GM18507 (cell line): ENCODE data around the gene PRR15.

Experiments
- DNase-seq: peaks from one replicate; pipeline ENCODE4 v3.0.0; 2011; ENCODE audit warnings: low read depth; ENCODE audit not compliant: insufficient read length; ENCODE audit errors: extremely low spot score
- FAIRE-seq: peaks from 2 replicates; lab custom pipeline; 2011; peaks lifted over from hg19 to GRCh38; lab: Jason Lieb, UNC

PRR15 gene

DNA sequence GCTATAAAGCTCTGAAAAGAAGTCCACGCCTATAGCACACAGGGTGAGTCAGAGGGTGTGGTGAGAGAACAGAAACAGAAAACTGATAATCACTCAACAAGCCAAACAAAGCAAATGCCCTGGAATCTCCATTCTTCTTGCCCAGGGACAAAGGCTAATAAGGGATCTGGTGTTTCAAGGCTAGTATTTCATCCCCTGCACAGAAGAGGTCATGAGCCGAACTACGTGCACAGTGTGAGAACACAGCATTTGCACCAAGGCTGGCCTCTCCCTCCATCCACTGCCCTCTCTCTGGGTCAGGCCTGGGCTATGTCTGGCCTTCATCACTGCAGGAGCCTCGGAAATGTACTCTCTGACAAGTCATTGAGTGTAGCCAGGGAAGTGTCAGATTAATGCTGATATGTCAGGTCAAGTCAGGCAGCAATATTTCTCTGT lies 42.7 kb downstream of the PRR15 start:
- FAIRE-seq (no peak), DNase-seq (no peak)

- DNase-seq: no peak
- no peak for FAIRE-seq
Observed at GRCh38 chr7:29606830-29607229, 43.2 kb downstream of the PRR15 start.

DNA sequence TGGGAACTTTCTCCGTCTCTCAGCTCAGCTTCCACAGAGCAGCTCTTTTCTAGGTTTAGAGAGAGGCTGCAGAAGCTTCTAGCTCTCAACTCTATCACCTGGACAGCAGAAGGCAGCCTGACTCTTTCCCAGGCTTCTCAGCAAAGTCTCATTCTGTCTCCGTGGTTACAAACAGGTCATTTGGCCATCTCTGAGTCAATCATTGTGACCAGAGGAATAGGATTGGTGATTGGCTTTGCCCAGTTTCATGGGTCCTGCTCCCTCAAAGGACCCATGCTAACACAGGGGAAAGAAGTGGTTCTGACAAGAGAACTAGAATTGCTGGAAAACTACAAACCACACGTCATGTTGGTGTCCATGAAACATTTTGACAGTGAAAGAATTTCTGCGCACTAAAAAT lies 43.6 kb downstream of the PRR15 start:
- FAIRE-seq: no peak
- no peak for DNase-seq

- no peak for FAIRE-seq
- DNase-seq: no peak
Observed at GRCh38 chr7:29607889-29608288, 44.3 kb downstream of the PRR15 start.

DNA sequence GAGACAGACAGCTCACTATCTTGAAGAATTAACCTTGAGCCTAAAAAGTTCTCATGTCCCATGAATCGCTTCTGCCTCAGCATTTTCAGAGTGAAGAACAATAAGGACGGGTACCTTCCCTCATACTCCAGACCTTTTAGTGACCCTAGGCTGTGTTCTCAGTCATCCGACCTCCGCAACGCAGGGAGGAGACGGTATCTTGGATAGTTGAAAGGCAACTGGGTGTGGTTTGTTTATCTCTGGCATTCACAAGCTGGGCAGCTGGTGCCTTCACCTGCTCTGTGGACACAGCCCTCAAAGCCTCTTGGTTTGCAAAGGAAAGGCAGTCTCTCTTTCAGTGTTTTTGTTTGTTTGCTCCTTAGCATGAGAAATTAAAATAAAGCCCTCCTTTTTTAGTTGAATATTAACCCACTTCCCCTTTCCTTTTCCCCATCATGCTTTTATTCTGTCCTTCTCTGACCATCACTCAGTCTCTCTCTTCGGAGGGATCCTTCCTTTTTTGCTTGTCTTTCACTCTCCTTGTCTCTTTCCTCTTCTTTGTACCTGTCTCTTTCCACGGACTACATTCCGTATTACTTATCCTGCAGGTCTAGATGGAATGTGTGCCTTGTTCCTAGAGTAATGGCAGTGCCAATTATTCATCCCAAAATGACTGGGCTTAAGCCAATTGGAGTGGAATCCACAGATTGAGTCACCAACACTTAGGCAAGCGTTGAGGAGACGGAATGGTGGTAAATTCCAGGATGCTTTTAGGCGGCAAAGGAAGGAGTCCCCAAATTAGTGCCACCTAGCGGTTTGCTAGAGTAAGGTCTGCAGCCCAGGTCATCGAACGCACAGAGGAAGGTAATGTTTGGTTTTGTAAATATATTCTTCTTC lies 45.8 kb downstream of the PRR15 start:
- no peak for DNase-seq
- no peak for FAIRE-seq

GRCh38 chr7:29610086-29610485 lies 46.5 kb downstream of the PRR15 start:
- DNase-seq (no peak), FAIRE-seq (no peak)

- no peak for DNase-seq
- no peak for FAIRE-seq
Observed at GRCh38 chr7:29611941-29612544, 48.4 kb downstream of the PRR15 start.

- no peak for DNase-seq
- FAIRE-seq: no peak
Observed at GRCh38 chr7:29612596-29612995, 49.0 kb downstream of the PRR15 start.

DNA sequence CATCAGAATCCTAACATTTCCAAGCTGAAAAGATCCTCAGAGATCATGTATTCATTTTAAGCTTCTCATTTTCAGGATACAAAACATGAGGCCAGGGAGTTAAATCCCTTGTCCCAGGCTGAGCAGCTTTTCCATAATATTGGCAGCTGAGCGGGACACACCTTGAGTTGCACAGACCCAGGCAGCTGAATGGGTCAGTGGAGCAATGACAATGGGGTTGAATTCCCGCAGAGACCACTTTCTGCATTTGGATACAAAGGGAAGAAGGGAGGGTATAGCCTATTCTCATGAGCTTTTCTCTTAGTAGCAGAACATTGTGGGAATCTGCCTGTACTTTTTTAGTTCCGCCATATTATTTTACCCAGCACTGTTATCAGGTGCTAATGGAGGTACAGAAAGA lies 49.5 kb downstream of the PRR15 start:
- no peak for DNase-seq
- no peak for FAIRE-seq

GRCh38 chr7:29614229-29614628 lies 50.6 kb downstream of the PRR15 start:
- no peak for DNase-seq
- no peak for FAIRE-seq
